Right lobe of liver (tissue), 4 donors: ENCODE results near the gene TMEM225B.

Experiments
- CTCF ChIP-seq, 4 donors: fragments of 200-600 bp in 3 of 4; fragments of 450-650 bp in 1 of 4; IDR thresholded peaks; one replicate each; pipeline versions ENCODE4 v1.5.1 to v1.8.0; 2016 to 2022; ENCODE audit warnings: antibody characterized with exemption in 4 of 4, mild to moderate bottlenecking in 2 of 4
- POLR2A ChIP-seq: fragments of 450-650 bp; IDR thresholded peaks from one replicate; pipeline ENCODE4 v1.6.1; 2017; ENCODE audit warnings: antibody characterized with exemption, mild to moderate bottlenecking
- donor health status: DM: no; HTN: no; CAD: no.
- donor health status: DM: no; HTN: no; CAD: no.
- donor health status: DM: no; HTN: yes; CAD: no.

DNA sequence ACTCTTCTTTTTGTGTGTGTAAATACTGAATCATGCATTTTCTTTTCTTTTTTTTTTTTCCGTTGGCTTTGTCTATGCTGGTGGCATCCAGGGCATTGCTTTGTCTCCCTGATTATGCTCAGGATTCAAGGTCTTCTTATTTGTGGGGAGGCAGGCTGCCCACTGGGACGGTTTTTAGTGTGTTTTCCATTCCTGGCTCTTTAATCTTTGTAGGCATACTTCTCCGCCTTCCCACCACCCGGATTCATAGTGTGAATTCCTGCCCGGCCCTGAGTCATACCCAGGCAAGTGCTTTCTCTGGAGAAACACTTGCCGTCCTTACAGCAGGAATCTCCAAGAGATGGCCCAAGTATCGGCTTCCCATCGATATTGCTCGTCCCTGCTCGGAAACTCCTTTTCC is 34.4 kb upstream of the TMEM225B start:
- no peak for TF ChIP-seq CTCF (IDR thresholded peaks at IDR 0.05)
- TF ChIP-seq POLR2A, result no peak
